LNCAP (cell line): ENCODE data around the gene NR2C2.

Experiments
- CTCF ChIP-seq: fragments of 450-650 bp; IDR thresholded peaks from 2 replicates; pipeline ENCODE4 v1.5.1; 2017; ENCODE audit warnings: mild to moderate bottlenecking

Gene NR2C2

GRCh38 chr3:15065550-15066007 is 118.2 kb downstream of the NR2C2 start:
- TF ChIP-seq CTCF = no peak

GRCh38 chr3:15066467-15066866 is 119.1 kb downstream of the NR2C2 start:
- no peak for TF ChIP-seq CTCF

- no peak for TF ChIP-seq CTCF
Observed at GRCh38 chr3:15069441-15069840, 122.1 kb downstream of the NR2C2 start.

GRCh38 chr3:15071699-15072098 is 124.3 kb downstream of the NR2C2 start:
- no peak for TF ChIP-seq CTCF

GRCh38 chr3:15074500-15074899 is 127.1 kb downstream of the NR2C2 start:
- TF ChIP-seq CTCF = no peak

- TF ChIP-seq CTCF = no peak
Observed at GRCh38 chr3:15079091-15079490, 131.7 kb downstream of the NR2C2 start.

- no peak for TF ChIP-seq CTCF
Observed at GRCh38 chr3:15081960-15082664, 134.7 kb downstream of the NR2C2 start.

- no peak for TF ChIP-seq CTCF
Observed at GRCh38 chr3:15083252-15083651, 135.9 kb downstream of the NR2C2 start.
